Lung (tissue), 12 donors: ENCODE measurements around the gene VPS8. TPM values are rescaled to one million over a fixed set of nuclear protein-coding genes. Genes with fewer than 3 reads are reported as not detected.
"Not testable (repeated sequence)": the region's sequence is repeated elsewhere in the genome, so short reads cannot be mapped to it uniquely, and the experiment has no call there.

ENCODE experiments used
- ATAC-seq: fragments of 200-7000 bp; cut with Tn5 transposase; one replicate; pipeline ENCODE4 v1.9.1; 2020; ENCODE audit warnings: moderate number of reproducible peaks; ENCODE audit not compliant: insufficient read depth, low FRiP score
- DNase-seq, 3 donors: peaks; one replicate each; pipeline ENCODE4 v3.0.0-alpha.2; 2013 to 2017
- H3K27ac ChIP-seq, 2 donors: one replicate each; pipeline ENCODE4 v1.5.1; 2013; ENCODE audit warnings: mild to moderate bottlenecking in 2 of 2, moderate library complexity in 2 of 2, control low read depth in 1 of 2, inconsistent platforms in 1 of 2, low read depth in 1 of 2, low read length in 1 of 2
- H3K27me3 ChIP-seq, 3 donors: one replicate each; pipeline ENCODE4 v1.5.1; 2013; ENCODE audit warnings: low read length in 2 of 3; ENCODE audit not compliant: control insufficient read depth in 3 of 3, insufficient read depth in 3 of 3
- H3K36me3 ChIP-seq, 4 donors: one replicate each; pipeline ENCODE4 v1.5.1; 2013; ENCODE audit warnings: low read length in 4 of 4, mild to moderate bottlenecking in 1 of 4, moderate library complexity in 1 of 4; ENCODE audit not compliant: control insufficient read depth in 4 of 4, insufficient read depth in 4 of 4
- H3K4me1 ChIP-seq, 5 donors: one replicate each; pipeline ENCODE4 v1.5.1; 2013; ENCODE audit warnings: low read length in 5 of 5, mild to moderate bottlenecking in 2 of 5, moderate library complexity in 1 of 5; ENCODE audit not compliant: control insufficient read depth in 5 of 5, insufficient read depth in 5 of 5
- H3K4me3 ChIP-seq: one replicate; pipeline ENCODE4 v1.5.1; 2013; ENCODE audit warnings: mild to moderate bottlenecking, control low read depth, moderate library complexity
- H3K9ac ChIP-seq, 2 donors: one replicate each; pipeline ENCODE4 v1.5.1; 2013; ENCODE audit warnings: low read length in 2 of 2, control low read depth in 1 of 2; ENCODE audit not compliant: insufficient read depth in 1 of 2
- H3K9me3 ChIP-seq, 4 donors: one replicate each; pipeline ENCODE4 v1.5.1; 2013; ENCODE audit warnings: low read length in 3 of 4, mild to moderate bottlenecking in 1 of 4, moderate library complexity in 1 of 4; ENCODE audit not compliant: control insufficient read depth in 4 of 4, insufficient read depth in 3 of 4
- CTCF ChIP-seq: IDR thresholded peaks from 2 replicates; pipeline ENCODE4 v1.5.1; 2012; ENCODE audit warnings: mild to moderate bottlenecking; ENCODE audit errors: control extremely low read depth, extremely low read depth
- WGBS, 2 donors: extraction: QIAGEN DNeasy Blood & Tissue Kit; methylation state at CpG; one replicate each; pipeline ENCODE4 v1.1.7; 2013; 5-methylcytosine and 5-hydroxymethylcytosine counted together
- polyA plus RNA-seq, 2 donors: library from polyadenylated mRNA; stranded (reverse); fragments of 200-250 nt; gene quantifications; one replicate each; pipeline ENCODE4 v1.2.1, GENCODE V29; 2013
- total RNA-seq, 2 donors: library from RNA; depleted of rRNA in 1 of 2; stranded (reverse); fragments of >200 nt in 1 of 2; gene quantifications; one replicate each; pipeline ENCODE4 v1.2.1, GENCODE V29; 2014 to 2021
- donor health status: control.
- donor health status: control.
- donor health status: Bipolar disorder and iron deficiency.
- donor health status: healthy.
- donor health status: DM: yes; HTN: yes; CAD: no.

VPS8 gene
- total and polyA plus RNA-seq, 4 donors: 13.9 to 184 (median 38.5) TPM

DNA sequence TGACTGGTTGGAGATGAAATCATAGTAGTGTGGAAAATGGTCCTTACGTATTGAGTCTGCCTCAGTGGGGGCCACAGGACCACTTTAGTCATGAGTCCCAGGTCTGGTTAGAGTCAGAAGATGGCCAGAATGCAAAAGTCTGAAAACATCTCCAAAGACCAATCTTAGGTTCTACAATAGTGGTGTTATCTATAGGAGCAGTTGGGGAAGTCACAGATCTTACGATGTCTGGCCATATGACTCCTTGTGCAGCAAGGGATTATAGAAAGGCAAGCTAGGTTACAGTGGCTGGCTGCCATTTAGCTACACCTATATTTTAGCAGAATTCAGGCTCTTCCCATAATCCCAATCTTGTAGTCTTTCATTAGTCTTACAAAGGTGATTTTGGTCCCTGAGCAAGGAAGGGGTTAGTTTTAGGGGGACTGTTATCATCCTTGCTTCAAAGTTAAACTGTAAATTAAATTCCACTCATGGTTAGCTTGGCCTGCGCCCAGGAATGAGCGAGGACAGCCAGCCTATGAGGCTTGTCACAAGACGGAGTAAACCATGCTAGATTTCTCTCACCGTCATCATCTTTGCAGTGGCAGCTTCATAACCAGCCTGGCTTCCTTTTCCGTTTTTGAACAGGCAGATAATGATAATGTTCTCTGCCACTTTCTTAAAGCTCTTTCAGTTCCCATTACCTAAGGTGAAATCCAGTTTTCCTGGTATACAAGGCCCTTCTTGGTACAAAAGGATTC is 134.1 kb downstream of the VPS8 start:
- H3K4me1 ChIP-seq: peaks cover 0 to 24% (median 4%) of the 10 kb centered on the region in 5 donors
- no peaks in the 10 kb centered on the region for H3K9me3 ChIP-seq
- TF ChIP-seq CTCF: no peak
- H3K27ac ChIP-seq: no peak overlapping the region
- DNase-seq (peak; percentile 19 to 34 (median 30)), ATAC-seq (no peak)
- H3K27me3 ChIP-seq: no peaks in the 10 kb centered on the region
- H3K4me3 ChIP-seq: no peak overlapping the region
- H3K9ac ChIP-seq: no peak overlapping the region
- 88 to 92% methylated on average over 7 of the region's 7 CpGs for WGBS, 2 donors
- H3K36me3 ChIP-seq: peaks cover 0 to 3% (median under 1%) of the 10 kb centered on the region in 4 donors

DNA sequence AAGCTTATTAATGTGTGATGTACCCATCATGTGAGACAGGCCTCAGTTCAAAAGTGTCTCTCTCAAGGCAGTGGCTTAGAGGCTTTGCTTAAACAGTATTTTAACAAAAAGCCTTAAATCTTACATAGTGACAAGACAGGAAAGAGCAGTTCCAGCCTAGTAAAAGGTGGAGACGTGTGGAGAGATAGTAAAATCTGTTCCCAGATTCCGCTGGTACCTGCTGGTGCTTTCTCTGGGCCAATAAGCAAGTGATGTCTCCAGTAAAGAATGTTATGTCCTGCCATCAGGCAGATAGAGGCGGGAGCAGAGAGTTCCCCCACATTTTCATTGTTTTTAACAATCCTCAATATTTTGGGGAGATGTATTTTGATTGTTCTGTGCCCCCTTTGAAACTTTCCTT is 135.0 kb downstream of the VPS8 start:
- no peak overlapping the region for H3K9ac ChIP-seq
- H3K4me3 ChIP-seq: no peak overlapping the region
- no peaks in the 10 kb centered on the region for H3K27me3 ChIP-seq
- H3K36me3 ChIP-seq: peaks cover 0 to 5% (median 2%) of the 10 kb centered on the region in 4 donors
- no peak for ATAC-seq
- TF ChIP-seq CTCF: no peak
- no peaks in the 10 kb centered on the region for H3K9me3 ChIP-seq
- H3K27ac ChIP-seq: no peak overlapping the region
- peaks cover 0 to 24% (median 4%) of the 10 kb centered on the region in 5 donors for H3K4me1 ChIP-seq
- 91 to 97% methylated on average over 3 of the region's 3 CpGs for WGBS, 2 donors
- DNase-seq: no peak

DNA sequence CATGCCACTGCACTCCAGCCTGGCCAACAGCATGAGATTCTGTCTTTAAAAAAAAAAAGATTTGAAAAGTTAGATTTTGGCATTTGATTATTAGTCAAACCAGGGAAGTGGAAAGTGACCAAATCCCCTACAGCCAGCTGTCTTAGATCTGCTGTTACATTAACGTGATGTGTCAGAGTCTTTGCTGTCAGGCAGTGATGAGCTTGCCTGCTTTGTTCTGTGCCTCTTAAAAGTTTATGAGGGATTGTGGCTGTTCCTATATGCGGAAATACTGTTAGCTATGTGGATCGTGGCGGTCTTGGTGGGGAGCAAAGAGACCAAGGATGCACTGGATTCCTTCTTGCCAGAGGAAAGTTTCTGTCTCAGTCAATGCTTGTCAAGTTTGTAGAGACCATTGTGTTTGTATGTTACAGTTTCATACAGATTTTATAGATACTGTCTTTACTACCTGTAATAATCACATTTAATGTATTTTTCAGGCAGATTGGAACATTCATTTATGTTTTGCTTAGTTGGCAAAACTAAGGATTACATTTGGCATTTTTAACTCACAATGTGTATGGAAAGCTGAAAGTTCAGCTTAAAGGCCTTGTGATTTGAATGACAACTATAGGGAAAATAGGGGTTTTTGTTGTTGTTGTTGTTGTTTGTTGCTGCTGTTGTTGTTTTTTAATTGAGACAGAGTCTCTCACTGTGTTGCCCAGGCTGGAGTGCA is 137.4 kb downstream of the VPS8 start:
- Histone ChIP-seq H3K9ac (no peak overlapping the region), H3K27ac (no peak overlapping the region), H3K4me3 (no peak overlapping the region), H3K9me3 (no peaks in the 10 kb centered on the region), H3K27me3 (no peaks in the 10 kb centered on the region), H3K36me3 (peaks cover 0 to 5% (median 1%) of the 10 kb centered on the region in 4 donors), H3K4me1 (peaks cover 0 to 37% (median 11%) of the 10 kb centered on the region in 5 donors)
- no peak for ATAC-seq
- no peak for TF ChIP-seq CTCF
- WGBS, 2 donors: 90% methylated on average over 4 of the region's 4 CpGs
- peak; percentile 61 to 87 (median 78) for DNase-seq

DNA sequence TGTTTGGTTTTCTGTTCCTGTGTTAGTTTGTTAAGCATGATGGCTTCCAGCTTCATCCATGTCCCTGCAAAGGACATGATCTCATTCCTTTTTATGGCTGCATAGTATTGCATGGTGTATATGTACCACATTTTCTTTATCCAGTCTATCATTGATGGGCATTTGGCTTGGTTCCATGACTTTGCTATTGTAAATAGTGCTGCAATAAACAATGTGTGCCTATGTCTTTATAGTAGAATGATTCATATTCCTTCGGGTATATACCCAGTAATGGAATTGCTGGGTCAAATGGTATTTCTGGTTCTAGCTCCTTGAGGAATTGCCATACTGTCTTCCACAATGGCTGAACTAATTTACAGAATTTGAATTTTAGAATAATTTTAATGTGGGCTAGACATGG is 138.8 kb downstream of the VPS8 start:
- peaks cover 0 to 36% (median 11%) of the 10 kb centered on the region in 5 donors for H3K4me1 ChIP-seq
- not testable (repeated sequence) for H3K27ac ChIP-seq, H3K4me3 ChIP-seq, H3K9me3 ChIP-seq, ATAC-seq, H3K9ac ChIP-seq, DNase-seq, H3K27me3 ChIP-seq, H3K36me3 ChIP-seq
- 90 to 93% methylated on average over 1 of the region's 1 CpG for WGBS, 2 donors
